ENCODE results near the gene FZD2.
A peak's percentile ranks its signal among the peaks of the same experiment; 100 is the strongest.

- TF ChIP-seq, protein P1, sequence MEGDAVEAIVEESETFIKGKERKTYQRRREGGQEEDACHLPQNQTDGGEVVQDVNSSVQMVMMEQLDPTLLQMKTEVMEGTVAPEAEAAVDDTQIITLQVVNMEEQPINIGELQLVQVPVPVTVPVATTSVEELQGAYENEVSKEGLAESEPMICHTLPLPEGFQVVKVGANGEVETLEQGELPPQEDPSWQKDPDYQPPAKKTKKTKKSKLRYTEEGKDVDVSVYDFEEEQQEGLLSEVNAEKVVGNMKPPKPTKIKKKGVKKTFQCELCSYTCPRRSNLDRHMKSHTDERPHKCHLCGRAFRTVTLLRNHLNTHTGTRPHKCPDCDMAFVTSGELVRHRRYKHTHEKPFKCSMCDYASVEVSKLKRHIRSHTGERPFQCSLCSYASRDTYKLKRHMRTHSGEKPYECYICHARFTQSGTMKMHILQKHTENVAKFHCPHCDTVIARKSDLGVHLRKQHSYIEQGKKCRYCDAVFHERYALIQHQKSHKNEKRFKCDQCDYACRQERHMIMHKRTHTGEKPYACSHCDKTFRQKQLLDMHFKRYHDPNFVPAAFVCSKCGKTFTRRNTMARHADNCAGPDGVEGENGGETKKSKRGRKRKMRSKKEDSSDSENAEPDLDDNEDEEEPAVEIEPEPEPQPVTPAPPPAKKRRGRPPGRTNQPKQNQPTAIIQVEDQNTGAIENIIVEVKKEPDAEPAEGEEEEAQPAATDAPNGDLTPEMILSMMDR (IDR thresholded peaks at IDR 0.05; ENCODE audit: control extremely low read depth in 1 of 3, insufficient read depth in 1 of 3, low read depth in 1 of 3, low read length in 3 of 3): no peak
- TF ChIP-seq POLR2A (IDR thresholded peaks at IDR 0.05; ENCODE audit: control extremely low read depth in 1 of 2, low read depth in 2 of 2, low read length in 2 of 2) (no peak), HDAC2 (IDR thresholded peaks at IDR 0.05; ENCODE audit: borderline replicate concordance in 1 of 2, low read depth in 2 of 2, low read length in 2 of 2) (0 out of 4 replicates have a peak, but pooled peaks of 1 of the 2 experiments have one; percentile 15), MAX (IDR thresholded peaks at IDR 0.05) (no peak), NRF1 (IDR thresholded peaks at IDR 0.05; ENCODE audit: low read depth, low read length) (no peak), YY1 (IDR thresholded peaks at IDR 0.05; ENCODE audit: low read depth, low read length) (no peak), RAD21 (IDR thresholded peaks at IDR 0.05 in 1 of 2, conservative IDR thresholded peaks at IDR 0.05 in 1 of 2; ENCODE audit: low read depth in 2 of 2, low read length in 2 of 2) (no peak), CHD2 (IDR thresholded peaks at IDR 0.05; ENCODE audit: low read length) (no peak), KDM5A (IDR thresholded peaks at IDR 0.05; ENCODE audit: low read length) (no peak), JUN (IDR thresholded peaks at IDR 0.05; ENCODE audit: low read depth, low read length) (no peak), EP300 (IDR thresholded peaks at IDR 0.05; ENCODE audit: borderline replicate concordance in 1 of 2, low read depth in 2 of 2, low read length in 2 of 2) (no peak), TAF7 (optimal IDR thresholded peaks at IDR 0.05; ENCODE audit: borderline replicate concordance, low read depth, low read length) (no peak)
These were observed 16.8 kb upstream of the FZD2 start for GRCh38 chr17:44540246-44541084.

All from H1 (cell line).